Measurements from ENCODE around the gene CCDC61.

CCDC61 gene

DNA sequence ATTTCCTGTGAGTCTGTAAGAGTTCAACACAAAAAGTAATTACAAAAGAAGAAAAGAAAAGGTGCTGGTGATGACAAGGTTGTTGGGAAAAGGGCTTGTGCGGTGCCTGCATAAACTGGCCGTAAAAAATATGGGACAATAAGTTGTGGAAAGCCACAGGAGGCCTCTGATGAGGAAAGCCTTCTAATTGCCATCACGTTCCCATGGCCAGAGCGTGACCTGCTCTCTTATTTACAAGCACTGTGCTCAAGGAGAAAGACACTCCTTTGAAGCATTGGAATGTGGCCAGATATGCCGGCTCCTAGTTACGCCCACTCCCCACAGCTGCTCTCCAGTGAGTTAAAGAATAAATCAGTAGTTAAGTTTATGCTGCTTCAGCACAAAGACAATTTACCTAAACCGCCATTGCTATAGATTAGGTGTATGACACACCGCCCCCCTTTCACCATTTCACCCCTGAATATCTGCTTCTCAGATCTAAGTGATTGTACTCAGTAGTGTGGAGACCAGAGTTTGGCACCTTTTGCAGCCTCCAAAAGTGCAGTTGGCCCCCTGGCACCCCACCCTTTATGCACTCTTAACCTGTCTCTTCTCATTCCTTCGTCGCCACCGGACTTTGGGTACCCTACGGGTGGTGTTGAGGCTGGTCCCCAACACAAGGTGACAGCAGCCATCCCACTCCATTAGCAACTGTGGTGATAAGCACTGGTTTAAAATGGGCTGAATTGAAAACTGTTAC is 35.7 kb downstream of the CCDC61 start:
- WGBS, 2 experiments (ENCODE audit: insufficient coverage in 2 of 2): 79 to 86% methylated on average over 8 of the region's 12 CpGs
- no peak overlapping the region for H3K27ac ChIP-seq (ENCODE audit: low read depth, low read length, severe bottlenecking)

DNA sequence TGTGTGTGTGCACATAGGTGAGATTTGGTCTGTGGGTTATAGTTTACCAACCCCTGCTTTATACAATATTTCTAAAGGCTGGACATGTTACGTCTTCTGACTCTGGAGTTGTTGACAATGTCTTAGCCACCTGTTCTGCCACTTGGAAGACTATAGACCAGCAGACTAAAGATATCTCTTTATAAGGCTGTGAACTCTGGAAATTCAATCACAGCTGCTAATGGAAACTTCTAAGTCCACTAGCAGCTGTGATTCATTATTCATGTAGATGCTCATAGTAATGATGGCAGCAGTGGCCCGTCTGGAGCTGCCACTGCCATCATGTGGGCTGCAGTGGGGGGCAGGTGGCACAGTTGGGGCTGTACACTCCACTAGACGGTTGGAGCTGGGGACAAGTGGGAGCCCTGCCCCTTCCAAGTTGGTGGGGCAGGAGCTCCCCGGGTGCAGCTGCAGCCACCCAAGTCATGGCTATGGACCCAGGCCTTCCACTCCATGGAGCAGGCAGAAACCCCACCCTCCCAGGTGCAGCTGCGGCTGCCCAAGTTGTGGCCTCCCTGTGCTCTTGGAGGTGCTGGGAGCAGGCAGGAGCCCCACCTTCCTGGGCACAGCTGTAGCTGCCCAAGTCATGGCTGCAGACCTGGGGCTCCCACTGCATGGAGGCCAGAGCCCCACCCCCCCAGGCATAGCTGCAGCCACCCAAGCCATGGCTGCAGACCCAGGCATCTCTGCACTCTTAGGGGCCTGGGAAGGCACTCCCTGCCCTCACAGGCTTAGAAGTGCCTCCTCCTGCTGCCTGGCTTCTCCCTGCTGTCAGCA is 36.7 kb downstream of the CCDC61 start:
- 85 to 94% methylated on average over 5 of the region's 5 CpGs for WGBS, 2 experiments (ENCODE audit: insufficient coverage in 2 of 2)
- no peaks in the 10 kb centered on the region for H3K9me3 ChIP-seq (ENCODE audit: control insufficient read depth, low read length)
- H3K4me3 ChIP-seq (ENCODE audit: extremely low read depth, insufficient read depth, low read length, poor library complexity, severe bottlenecking): no peak overlapping the region
- H3K36me3 ChIP-seq (ENCODE audit: control insufficient read depth, insufficient read depth, low read length): no peaks in the 10 kb centered on the region
- H3K27ac ChIP-seq (ENCODE audit: low read depth, low read length, severe bottlenecking): no peak overlapping the region
- H3K4me1 ChIP-seq (ENCODE audit: control insufficient read depth, insufficient read depth, low read length, poor library complexity, severe bottlenecking): peaks cover 3% of the 10 kb centered on the region

More for the DNA sequence above, 35.7 kb downstream of the CCDC61 start:
- Histone ChIP-seq H3K4me3 (ENCODE audit: extremely low read depth, insufficient read depth, low read length, poor library complexity, severe bottlenecking) (no peak overlapping the region), H3K36me3 (ENCODE audit: control insufficient read depth, insufficient read depth, low read length) (no peaks in the 10 kb centered on the region), H3K9me3 (ENCODE audit: control insufficient read depth, low read length) (no peaks in the 10 kb centered on the region), H3K4me1 (ENCODE audit: control insufficient read depth, insufficient read depth, low read length, poor library complexity, severe bottlenecking) (peaks cover 3% of the 10 kb centered on the region)

DNA sequence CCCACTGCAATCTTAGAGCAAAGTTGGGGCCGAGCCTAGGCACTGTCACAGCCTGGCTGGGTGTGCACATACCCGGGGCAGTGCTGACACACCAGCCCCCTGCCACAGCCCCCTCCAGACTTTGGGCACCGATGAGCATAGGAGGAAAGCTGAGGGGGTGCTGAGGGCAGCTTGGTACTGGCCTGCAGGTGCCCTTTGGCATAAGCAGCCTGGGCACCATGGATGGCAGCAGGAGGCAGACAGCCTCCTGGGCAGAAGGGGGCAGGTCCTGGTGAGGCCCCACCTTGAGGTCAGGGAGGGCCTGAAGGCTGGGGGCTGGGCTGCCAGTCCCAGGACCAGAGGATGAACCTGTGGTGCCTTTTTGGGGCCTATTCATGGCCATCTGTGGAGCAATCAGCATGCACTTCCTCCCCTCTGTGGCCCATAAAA is 37.3 kb downstream of the CCDC61 start:
- WGBS, 2 experiments (ENCODE audit: insufficient coverage in 2 of 2): no CpG with 5 or more reads among the region's 3 CpGs
- H3K36me3 ChIP-seq (ENCODE audit: control insufficient read depth, insufficient read depth, low read length): no peaks in the 10 kb centered on the region
- peaks cover 5% of the 10 kb centered on the region for H3K9me3 ChIP-seq (ENCODE audit: control insufficient read depth, low read length)

DNA sequence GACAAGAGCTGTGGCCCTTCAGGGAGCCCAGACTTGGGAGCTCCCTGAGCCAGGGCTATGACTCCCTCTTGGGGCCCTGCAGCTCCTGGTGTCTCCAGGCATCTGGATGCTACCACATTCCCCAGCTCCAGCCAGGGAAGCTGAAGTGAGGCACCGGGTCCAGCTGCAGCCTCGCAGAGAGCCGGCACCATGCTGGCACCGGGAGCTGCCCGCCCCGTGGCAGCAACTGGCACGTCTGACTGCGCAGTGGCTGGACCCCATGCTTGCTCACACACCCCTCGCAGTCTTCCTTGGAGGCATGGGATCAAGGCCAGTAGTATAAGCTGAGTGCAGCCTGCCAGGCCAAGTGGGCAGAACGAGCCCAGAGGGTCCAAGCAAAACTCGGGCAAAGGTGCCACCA is 38.1 kb downstream of the CCDC61 start:
- Histone ChIP-seq H3K36me3 (ENCODE audit: control insufficient read depth, insufficient read depth, low read length) (no peaks in the 10 kb centered on the region), H3K4me1 (ENCODE audit: control insufficient read depth, insufficient read depth, low read length, poor library complexity, severe bottlenecking) (peaks cover 3% of the 10 kb centered on the region), H3K4me3 (ENCODE audit: extremely low read depth, insufficient read depth, low read length, poor library complexity, severe bottlenecking) (no peak overlapping the region), H3K9me3 (ENCODE audit: control insufficient read depth, low read length) (peaks cover 5% of the 10 kb centered on the region), H3K27ac (ENCODE audit: low read depth, low read length, severe bottlenecking) (no peak overlapping the region)
- WGBS, 2 experiments (ENCODE audit: insufficient coverage in 2 of 2): 89 to 96% methylated on average over 10 to 11 of the region's 11 CpGs

More for the DNA sequence above, 37.3 kb downstream of the CCDC61 start:
- Histone ChIP-seq H3K27ac (ENCODE audit: low read depth, low read length, severe bottlenecking) (no peak overlapping the region), H3K4me1 (ENCODE audit: control insufficient read depth, insufficient read depth, low read length, poor library complexity, severe bottlenecking) (peaks cover 3% of the 10 kb centered on the region), H3K4me3 (ENCODE audit: extremely low read depth, insufficient read depth, low read length, poor library complexity, severe bottlenecking) (no peak overlapping the region)

DNA sequence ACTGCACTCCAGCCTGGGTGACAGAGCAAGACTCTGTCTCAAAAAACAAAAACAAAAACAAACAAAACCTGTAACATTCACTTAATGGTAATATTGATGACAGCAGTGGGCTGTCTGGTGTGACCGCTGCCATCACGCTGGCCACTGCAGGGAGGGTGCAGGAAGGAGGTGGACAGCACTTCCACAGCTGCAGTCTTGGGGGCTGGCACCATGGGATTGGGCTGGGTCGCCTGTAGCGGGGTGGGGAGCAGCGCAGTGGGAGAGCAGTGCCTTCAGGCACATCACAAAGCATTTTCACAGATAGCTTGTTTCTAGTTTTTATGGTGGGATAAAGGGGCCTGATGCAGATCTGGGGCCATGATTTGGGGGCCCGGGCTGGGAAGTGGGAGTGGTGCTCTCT is 40.3 kb downstream of the CCDC61 start:
- Histone ChIP-seq H3K4me3 (ENCODE audit: extremely low read depth, insufficient read depth, low read length, poor library complexity, severe bottlenecking) (no peak overlapping the region), H3K36me3 (ENCODE audit: control insufficient read depth, insufficient read depth, low read length) (no peaks in the 10 kb centered on the region), H3K4me1 (ENCODE audit: control insufficient read depth, insufficient read depth, low read length, poor library complexity, severe bottlenecking) (peaks cover under 1% of the 10 kb centered on the region), H3K27ac (ENCODE audit: low read depth, low read length, severe bottlenecking) (no peak overlapping the region), H3K9me3 (ENCODE audit: control insufficient read depth, low read length) (peaks cover 5% of the 10 kb centered on the region)
- 68 to 93% methylated on average over 2 to 6 of the region's 6 CpGs for WGBS, 2 experiments (ENCODE audit: insufficient coverage in 2 of 2)

DNA sequence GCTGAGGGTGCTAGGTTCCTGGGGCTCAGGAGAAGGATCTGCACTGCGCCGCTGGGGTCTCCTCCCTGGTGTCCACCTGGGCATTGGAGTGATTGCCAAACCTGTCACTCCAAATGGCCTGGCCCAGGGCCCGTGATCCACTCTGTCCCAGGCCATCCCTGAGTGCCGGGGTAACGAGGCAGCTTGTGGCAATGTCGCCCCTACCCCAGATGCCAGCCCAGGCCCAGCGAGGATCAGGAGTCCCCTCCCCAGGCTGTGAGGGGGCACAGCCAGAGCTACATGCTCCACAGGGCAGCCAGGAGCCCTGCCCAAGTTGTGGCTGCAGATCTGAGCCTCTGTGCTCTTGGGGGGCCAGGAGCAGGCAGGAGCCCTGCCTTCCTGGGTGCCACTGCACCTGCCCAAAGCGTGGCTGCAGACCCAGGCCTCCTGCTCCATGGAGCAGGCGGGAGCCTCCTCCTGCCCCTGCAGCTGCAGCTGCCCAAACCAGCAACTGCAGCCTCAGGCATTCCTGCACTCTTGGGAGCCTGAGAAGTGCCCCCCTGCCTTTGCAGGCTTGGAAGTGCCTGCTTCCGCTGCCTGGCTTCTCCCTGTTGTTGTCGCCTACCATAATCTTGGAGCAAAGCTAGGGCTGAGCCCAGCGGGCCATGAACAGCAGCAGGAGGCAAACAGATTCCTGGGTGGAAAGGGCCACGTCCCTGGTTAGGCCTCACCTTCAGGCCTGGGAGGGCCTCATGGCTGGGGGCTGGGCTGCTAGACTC is 40.9 kb downstream of the CCDC61 start:
- Histone ChIP-seq H3K4me1 (ENCODE audit: control insufficient read depth, insufficient read depth, low read length, poor library complexity, severe bottlenecking) (no peaks in the 10 kb centered on the region), H3K36me3 (ENCODE audit: control insufficient read depth, insufficient read depth, low read length) (no peaks in the 10 kb centered on the region), H3K9me3 (ENCODE audit: control insufficient read depth, low read length) (peaks cover 5% of the 10 kb centered on the region), H3K4me3 (ENCODE audit: extremely low read depth, insufficient read depth, low read length, poor library complexity, severe bottlenecking) (no peak overlapping the region), H3K27ac (ENCODE audit: low read depth, low read length, severe bottlenecking) (no peak overlapping the region)
- WGBS, 2 experiments (ENCODE audit: insufficient coverage in 2 of 2): 89 to 92% methylated on average over 13 of the region's 13 CpGs

DNA sequence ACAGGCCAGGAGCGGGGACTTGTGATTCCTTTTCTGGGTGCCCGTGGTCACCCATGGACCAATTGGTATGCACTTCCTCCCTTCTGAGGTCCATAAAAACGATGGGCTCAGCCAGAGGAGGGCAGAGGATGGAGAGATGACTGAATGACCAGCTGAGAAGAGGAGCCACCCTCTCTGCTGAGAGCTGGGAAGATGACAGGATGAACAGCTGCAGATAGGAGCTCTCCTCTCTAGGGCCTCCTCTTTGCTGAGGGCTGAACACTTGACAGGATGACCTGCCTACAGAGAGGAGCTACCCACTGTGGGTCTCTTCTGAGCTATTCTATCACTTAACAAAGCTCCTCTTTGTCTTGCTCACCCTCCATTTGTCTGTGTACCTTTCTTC is 41.5 kb downstream of the CCDC61 start:
- 80 to 100% methylated on average over 2 to 3 of the region's 3 CpGs for WGBS, 2 experiments (ENCODE audit: insufficient coverage in 2 of 2)
- no peak overlapping the region for H3K27ac ChIP-seq (ENCODE audit: low read depth, low read length, severe bottlenecking)
- H3K4me1 ChIP-seq (ENCODE audit: control insufficient read depth, insufficient read depth, low read length, poor library complexity, severe bottlenecking): no peaks in the 10 kb centered on the region
- no peak overlapping the region for H3K4me3 ChIP-seq (ENCODE audit: extremely low read depth, insufficient read depth, low read length, poor library complexity, severe bottlenecking)
- H3K9me3 ChIP-seq (ENCODE audit: control insufficient read depth, low read length): peaks cover 5% of the 10 kb centered on the region
- no peaks in the 10 kb centered on the region for H3K36me3 ChIP-seq (ENCODE audit: control insufficient read depth, insufficient read depth, low read length)

DNA sequence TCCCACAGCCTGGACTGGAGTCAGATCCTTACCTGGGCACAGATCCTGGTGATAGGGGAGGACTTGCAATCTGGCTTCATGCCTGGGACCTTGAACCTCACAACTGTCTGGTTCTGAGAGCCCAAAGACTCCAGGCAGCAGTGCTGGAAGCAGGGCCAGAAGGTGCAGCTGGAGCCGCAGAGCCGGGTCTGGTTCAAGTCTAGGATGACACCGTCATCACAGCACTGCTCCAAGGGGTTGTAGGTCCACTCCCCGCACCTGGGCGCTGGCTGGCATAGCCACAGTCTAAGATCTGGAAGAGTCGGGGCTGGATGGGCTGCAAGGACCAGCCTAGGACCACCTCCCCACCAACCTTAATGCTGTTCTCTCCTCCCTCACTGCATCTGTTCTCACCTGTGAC is 44.9 kb downstream of the CCDC61 start:
- no peak overlapping the region for H3K27ac ChIP-seq (ENCODE audit: low read depth, low read length, severe bottlenecking)
- 84 to 87% methylated on average over 4 to 6 of the region's 6 CpGs for WGBS, 2 experiments (ENCODE audit: insufficient coverage in 2 of 2)

DNA sequence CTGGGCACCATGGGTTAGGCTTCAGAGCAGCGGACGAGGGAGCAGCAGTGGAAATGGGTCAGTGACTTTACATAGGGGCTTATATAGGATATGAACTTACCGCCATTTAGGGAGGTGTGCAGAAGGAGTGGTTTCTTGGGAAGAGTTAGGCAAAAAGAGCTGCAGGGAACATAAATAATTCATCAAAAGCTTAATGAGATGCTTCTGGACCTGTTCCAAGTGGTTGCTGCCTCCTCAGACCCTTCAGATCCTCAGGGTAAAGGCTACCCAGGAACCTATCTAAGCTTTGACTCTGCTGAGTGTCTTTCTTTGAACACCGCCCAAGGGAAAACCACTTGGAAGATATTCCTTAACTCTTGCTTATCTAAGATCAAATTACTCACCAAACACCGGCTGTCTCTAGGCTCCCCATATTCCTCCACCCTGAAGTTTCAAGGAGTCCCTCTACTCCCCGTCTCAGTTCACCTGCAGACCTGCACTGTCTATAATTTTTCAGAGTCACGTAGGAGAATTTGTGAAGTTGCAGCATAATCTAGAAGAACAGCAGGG is 45.8 kb downstream of the CCDC61 start, which contains the start of gene IGFL4:
IGFL4 (minus strand) TSS at position 51 of the 549 bp plus-strand sequence; CDS start at position 11, 40 bp downstream.
- Histone ChIP-seq H3K4me3 (ENCODE audit: extremely low read depth, insufficient read depth, low read length, poor library complexity, severe bottlenecking) (no peak within 1 kb of the TSS), H3K9me3 (ENCODE audit: control insufficient read depth, low read length) (peaks cover 9% of the 10 kb centered on the region), H3K4me1 (ENCODE audit: control insufficient read depth, insufficient read depth, low read length, poor library complexity, severe bottlenecking) (no peaks in the 10 kb centered on the region), H3K27ac (ENCODE audit: low read depth, low read length, severe bottlenecking) (no peak within 1 kb of the TSS), H3K36me3 (ENCODE audit: control insufficient read depth, insufficient read depth, low read length) (no peaks in the 10 kb centered on the region)
- 91 to 95% methylated on average over 3 to 4 of the region's 7 CpGs for WGBS, 2 experiments (ENCODE audit: insufficient coverage in 2 of 2)

More for the DNA sequence above, 44.9 kb downstream of the CCDC61 start:
- H3K36me3 ChIP-seq (ENCODE audit: control insufficient read depth, insufficient read depth, low read length): no peaks in the 10 kb centered on the region
- H3K4me1 ChIP-seq (ENCODE audit: control insufficient read depth, insufficient read depth, low read length, poor library complexity, severe bottlenecking): no peaks in the 10 kb centered on the region
- H3K9me3 ChIP-seq (ENCODE audit: control insufficient read depth, low read length): peaks cover 9% of the 10 kb centered on the region
- H3K4me3 ChIP-seq (ENCODE audit: extremely low read depth, insufficient read depth, low read length, poor library complexity, severe bottlenecking): no peak overlapping the region

DNA sequence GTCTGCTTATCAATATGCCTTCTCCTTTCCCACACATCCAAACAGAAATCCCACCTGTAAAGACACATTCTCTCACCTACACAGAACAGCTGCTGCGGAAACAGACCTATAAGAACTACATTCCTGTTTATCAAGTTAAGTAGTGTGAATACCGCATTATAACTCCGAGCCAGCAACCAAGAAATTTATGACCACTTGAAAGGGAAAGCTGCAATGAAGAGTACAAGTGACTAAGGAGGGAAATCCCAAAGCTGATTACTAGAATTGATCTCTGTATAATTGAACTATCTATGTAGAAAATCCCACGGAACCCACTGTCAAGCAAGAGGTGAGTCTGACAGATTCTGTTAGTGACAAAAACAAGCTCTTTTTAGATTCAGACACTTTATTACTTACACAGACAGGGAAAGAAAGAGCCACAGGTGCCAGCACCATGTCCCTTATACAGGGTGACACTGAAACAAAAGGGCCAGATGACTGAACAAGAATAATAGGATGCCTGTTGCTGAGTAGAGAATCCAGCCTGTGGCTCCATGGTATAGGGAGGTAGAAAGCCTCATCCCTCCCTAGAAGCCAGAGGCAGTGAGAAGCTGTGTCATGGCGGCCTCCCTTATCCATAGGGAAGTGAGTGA is 47.1 kb downstream of the CCDC61 start:
- no peaks in the 10 kb centered on the region for H3K36me3 ChIP-seq (ENCODE audit: control insufficient read depth, insufficient read depth, low read length)
- no peak overlapping the region for H3K27ac ChIP-seq (ENCODE audit: low read depth, low read length, severe bottlenecking)
- peaks cover 6% of the 10 kb centered on the region for H3K9me3 ChIP-seq (ENCODE audit: control insufficient read depth, low read length)
- WGBS, 2 experiments (ENCODE audit: insufficient coverage in 2 of 2): 100% methylated on average over 1 of the region's 5 CpGs; no CpG with 5 or more reads in 1 of the 2 experiments
- no peak overlapping the region for H3K4me3 ChIP-seq (ENCODE audit: extremely low read depth, insufficient read depth, low read length, poor library complexity, severe bottlenecking)
- no peaks in the 10 kb centered on the region for H3K4me1 ChIP-seq (ENCODE audit: control insufficient read depth, insufficient read depth, low read length, poor library complexity, severe bottlenecking)

Data from mesodermal cell (in vitro differentiated cells).